ENCODE data around the gene ARHGEF7.

ARHGEF7 gene

DNA sequence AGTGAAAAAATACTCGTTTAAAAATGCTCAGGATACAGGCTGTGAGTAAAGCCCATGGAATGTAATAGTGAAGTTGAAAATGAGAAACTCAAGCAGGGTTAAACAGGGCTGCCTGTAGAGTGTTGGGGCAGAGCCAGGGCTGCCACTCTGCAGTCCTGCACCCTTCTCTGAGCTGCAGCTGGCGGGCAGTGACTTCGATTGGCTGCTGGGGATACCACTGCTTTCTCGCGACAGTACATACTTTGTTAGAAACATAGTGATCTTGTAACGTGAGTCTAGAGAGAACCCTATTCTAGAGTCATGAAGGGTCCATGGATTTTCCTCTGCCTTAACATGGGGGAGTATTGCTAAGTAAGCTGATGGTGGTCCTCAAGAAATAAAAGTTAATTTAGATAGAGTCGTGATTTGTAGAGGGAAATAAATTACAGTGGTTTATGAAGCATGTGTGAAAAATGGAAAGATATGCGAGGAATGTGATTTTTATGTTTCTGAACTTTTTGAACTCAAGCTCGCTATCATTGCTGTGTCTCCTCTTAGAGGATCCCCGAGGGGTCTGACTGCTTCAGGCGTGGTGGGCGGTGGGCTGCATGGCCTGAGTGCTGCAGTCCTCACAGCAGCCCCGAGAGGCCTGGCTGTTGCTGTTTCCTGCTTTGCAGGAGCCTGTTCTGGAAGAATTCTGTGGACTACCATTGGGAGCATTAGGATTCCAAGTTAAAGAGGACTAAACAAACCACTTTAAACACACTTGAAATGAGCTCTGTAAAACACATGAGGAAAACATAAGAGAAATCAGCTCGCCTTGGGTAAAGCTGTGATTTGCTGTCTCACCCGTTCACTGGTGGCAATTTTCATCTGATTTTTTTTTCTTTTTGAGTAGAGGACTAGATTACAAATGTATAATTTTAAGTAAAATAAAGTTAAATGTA, 95.7 kb downstream of the ARHGEF7 start:
- H3K4me3 ChIP-seq: no peak overlapping the region
- H3K27me3 ChIP-seq: no peaks in the 10 kb centered on the region
- H3K9ac ChIP-seq: no peak overlapping the region
- H3K4me2 ChIP-seq: no peak overlapping the region
- H3K36me3 ChIP-seq: peaks cover 41 to 82% (median 70%) of the 10 kb centered on the region in 11 experiments
- no peak for TF ChIP-seq Cebpa-rat (IDR thresholded peaks at IDR 0.05)
- H3K9me3 ChIP-seq (replicated peaks in 1 of 11): no peaks in the 10 kb centered on the region
- H3K4me1 ChIP-seq: peaks cover 21 to 58% (median 51%) of the 10 kb centered on the region in 10 experiments
- H3K27ac ChIP-seq: no peak overlapping the region
- peaks cover 76 to 99% (median 95%) of the 10 kb centered on the region in 11 experiments for H4K20me1 ChIP-seq

DNA sequence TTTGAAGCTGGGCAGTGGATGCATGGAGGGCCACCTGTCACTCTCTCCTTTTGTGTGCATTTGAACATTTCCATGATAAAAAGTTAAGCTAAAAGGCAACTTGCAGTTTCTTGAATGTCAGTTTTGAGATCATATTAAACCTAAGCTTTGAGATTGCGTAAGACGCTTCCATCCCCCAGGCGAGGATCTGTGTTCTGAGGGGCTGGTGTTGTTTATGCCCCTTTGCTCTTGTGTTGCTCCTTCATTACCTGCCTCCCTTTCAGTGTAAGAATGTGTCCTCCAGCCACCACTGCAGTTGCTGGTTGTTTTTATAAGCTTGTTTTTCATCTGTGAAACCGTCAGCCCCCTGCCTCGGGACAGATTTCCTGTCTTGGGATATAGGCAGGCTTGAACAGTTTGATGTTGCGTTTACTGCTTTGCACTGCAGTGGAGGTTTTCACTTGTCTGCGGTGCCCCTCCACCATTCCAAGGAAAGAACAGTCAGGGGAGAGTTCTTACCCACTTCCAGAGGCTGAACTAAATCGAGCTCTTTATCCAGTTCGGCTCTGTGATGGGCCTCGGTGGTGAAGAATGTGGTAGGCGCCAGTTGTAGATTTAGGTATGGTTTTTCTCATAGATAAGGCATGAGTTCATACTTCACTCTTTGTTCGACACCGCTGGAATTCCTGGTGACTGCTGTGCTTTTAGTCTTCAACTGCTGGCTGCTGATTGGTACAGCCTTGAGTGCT, 96.8 kb downstream of the ARHGEF7 start:
- Histone ChIP-seq H3K4me2 (0 out of 22 replicates have a peak overlapping the region, but pooled peaks of 4 of the 11 experiments have one; percentile 1 to 19 (median 10)), H3K27me3 (no peaks in the 10 kb centered on the region), H3K36me3 (peaks cover 35 to 74% (median 62%) of the 10 kb centered on the region in 11 experiments), H3K4me1 (peaks cover 29 to 69% (median 59%) of the 10 kb centered on the region in 10 experiments), H3K9me3 (replicated peaks in 1 of 11) (no peaks in the 10 kb centered on the region), H3K4me3 (no peak overlapping the region), H4K20me1 (peaks cover 82 to 100% (median 100%) of the 10 kb centered on the region in 11 experiments), H3K9ac (no peak overlapping the region), H3K27ac (no peak overlapping the region)
- peak in 9 of 11 experiments; percentile 41 to 87 (median 50); a peak in 10 of 22 replicates for TF ChIP-seq Cebpa-rat (IDR thresholded peaks at IDR 0.05)

DNA sequence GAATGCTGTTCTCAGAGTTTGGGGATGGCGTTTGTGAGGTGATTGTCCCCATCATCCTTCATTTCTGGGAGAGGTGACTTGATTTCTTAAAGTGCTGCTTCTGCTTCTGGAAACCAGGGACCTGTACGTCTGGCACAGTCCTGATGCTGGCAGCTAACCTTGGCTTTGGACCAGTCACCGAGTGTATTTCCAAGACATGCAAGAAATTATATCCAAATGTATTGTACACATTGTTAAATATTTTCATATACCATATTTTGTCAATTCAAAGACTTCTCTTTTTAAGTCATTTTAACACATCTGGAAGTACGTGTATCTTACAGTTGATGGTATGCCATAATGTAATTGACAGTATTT, 97.4 kb downstream of the ARHGEF7 start:
- H3K27ac ChIP-seq: no peak overlapping the region
- no peaks in the 10 kb centered on the region for H3K27me3 ChIP-seq
- H3K36me3 ChIP-seq: peaks cover 32 to 73% (median 59%) of the 10 kb centered on the region in 11 experiments
- H3K4me1 ChIP-seq: peaks cover 35 to 74% (median 60%) of the 10 kb centered on the region in 10 experiments
- no peak overlapping the region for H3K4me3 ChIP-seq
- no peak overlapping the region for H3K9ac ChIP-seq
- no peak for TF ChIP-seq Cebpa-rat (IDR thresholded peaks at IDR 0.05)
- H3K9me3 ChIP-seq (replicated peaks in 1 of 11): no peaks in the 10 kb centered on the region
- peaks cover 82 to 100% (median 100%) of the 10 kb centered on the region in 11 experiments for H4K20me1 ChIP-seq
- no peak overlapping the region for H3K4me2 ChIP-seq

DNA sequence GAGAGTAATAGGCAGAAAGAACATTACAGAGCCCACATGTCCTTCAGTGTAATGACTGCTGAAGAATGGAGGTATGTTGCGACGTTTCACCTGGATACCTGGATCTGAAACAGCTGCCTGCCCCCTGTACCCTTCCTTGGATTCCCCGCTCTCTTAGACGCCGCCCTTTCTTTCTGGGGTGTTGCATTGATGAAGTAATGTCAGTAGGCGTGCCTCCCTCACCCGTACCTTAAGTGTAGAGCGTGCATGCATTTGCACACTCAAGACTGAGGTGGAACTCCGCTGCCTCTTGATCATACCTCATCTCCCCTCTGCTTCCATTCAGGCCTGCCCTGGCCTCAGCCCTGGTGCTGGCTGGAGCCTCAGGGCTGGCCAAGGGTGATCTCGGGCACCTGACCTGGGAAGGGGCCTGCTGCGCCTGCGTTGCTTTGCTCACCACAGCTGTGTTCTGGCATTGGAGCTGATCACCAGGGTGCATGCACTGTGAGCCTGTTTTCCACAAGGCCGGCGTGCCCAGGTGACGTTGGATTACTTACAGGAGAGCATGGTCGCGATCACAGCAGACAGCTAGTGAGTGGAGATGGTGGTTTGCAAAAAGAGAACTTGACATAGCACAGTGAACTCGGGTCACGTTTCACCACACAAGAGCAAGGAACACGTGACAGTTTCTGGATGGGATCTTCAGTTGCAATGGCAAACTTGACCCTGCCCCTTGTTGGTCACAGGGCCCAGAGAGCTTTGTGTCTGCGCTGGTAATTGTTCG, 99.0 kb downstream of the ARHGEF7 start:
- no peak for TF ChIP-seq Cebpa-rat (IDR thresholded peaks at IDR 0.05)
- peaks cover 32 to 70% (median 59%) of the 10 kb centered on the region in 11 experiments for H3K36me3 ChIP-seq
- H3K27me3 ChIP-seq: no peaks in the 10 kb centered on the region
- H3K4me2 ChIP-seq: peak overlapping the region; percentile 71 to 88 (median 77)
- peaks cover 87 to 100% (median 100%) of the 10 kb centered on the region in 11 experiments for H4K20me1 ChIP-seq
- H3K4me3 ChIP-seq: no peak overlapping the region; a peak in 1 of 20 replicates
- H3K9me3 ChIP-seq (replicated peaks in 1 of 11): no peaks in the 10 kb centered on the region
- peak overlapping the region in 1 of 11 experiments; percentile 42; a peak in 2 of 22 replicates for H3K27ac ChIP-seq
- peak overlapping the region in 1 of 11 experiments; percentile 27; a peak in 2 of 22 replicates for H3K9ac ChIP-seq
- peaks cover 41 to 83% (median 62%) of the 10 kb centered on the region in 10 experiments for H3K4me1 ChIP-seq

DNA sequence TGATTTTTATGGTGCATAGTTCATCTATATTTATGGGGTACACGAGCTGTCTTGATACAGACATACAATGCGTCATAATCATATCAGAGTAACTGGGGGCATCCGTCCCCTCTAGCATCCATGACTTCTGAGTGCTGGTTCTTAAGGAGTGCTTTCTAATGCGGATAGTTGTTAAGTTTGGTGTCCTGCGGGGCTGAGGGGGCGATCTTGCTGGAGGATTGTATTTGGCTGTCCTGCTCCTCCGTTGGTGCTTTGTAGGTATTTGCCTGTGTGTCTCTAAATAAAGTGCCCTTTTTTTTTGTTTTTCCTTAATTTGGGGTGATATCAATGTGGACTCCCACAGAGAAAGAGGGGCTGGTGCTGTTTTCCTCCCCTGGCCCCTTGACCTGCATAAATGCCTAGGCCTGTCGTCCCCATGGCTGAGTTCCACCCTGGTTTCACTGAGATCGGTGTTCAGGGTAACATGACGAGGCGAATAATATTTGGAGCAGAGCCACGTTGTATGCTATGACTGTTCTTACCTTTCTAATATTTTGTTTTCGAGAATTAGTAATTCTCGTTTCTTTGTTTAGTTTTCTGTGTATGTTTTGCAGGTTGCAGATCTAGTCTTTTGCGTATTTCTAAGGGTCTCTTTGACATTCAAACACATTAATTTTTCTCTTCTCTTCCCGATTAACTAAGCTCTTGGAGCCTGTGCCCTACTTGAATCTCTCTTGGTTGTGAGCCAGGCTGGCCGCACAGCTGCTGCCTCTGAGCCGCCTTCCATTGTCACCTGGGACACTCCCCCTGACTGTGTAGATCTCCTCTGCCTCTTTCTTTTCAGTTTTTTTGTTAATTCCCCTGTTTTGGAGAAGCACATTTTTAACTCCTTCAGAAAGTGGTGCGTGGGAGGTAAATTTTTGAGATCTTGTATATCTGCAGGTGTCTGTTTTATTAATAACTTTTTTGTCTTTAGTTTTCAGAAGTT, 100.3 kb downstream of the ARHGEF7 start:
- peaks cover 28 to 70% (median 60%) of the 10 kb centered on the region in 11 experiments for H3K36me3 ChIP-seq
- H3K9me3 ChIP-seq (replicated peaks in 1 of 11): no peaks in the 10 kb centered on the region
- H3K4me3 ChIP-seq: no peak overlapping the region
- no peak overlapping the region for H3K27ac ChIP-seq
- peak overlapping the region in 8 of 11 experiments; percentile 10 to 88 (median 74); a peak in 16 of 22 replicates for H3K4me2 ChIP-seq
- peaks cover 92 to 100% (median 100%) of the 10 kb centered on the region in 11 experiments for H4K20me1 ChIP-seq
- no peak for TF ChIP-seq Cebpa-rat (IDR thresholded peaks at IDR 0.05)
- H3K9ac ChIP-seq: peak overlapping the region in 2 of 11 experiments; percentile 2 to 8; a peak in 4 of 22 replicates
- peaks cover 50 to 78% (median 64%) of the 10 kb centered on the region in 10 experiments for H3K4me1 ChIP-seq
- no peaks in the 10 kb centered on the region for H3K27me3 ChIP-seq

DNA sequence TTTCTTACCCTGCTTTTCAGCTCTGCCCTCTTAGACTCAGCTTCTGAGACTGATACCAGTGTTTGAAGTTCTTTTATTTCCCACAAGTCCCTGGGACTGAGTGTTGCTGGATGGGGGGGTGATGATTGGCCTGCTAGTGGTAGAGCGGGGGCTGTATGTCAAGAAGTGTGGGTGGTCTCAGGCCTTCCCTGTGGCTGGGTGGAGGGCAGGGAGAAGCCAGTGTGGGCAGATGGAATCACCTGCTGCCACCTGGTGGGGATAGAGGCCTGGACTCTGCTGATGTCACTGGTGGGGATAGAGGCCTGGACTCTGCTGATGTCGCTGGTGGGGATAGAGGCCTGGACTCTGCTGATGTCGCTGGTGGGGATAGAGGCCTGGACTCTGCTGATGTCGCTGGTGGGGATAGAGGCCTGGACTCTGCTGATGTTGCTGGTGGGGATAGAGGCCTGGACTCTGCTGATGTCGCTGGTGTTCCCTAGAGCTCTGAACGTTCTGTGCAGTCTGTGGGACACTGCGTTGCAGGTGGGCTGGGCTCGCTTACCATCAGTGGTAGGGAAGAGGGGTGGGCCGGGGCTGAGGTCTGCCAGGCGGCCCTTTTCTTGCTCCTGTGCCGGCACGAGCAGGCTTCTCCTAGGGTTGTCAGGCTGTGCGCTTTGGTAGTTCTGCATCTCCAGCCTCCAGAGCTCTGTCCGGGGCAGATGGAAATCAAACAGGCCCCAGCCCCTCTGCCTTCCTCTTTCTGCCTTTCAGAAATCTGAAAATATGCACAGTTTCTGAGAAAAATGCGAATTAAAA, 101.3 kb downstream of the ARHGEF7 start:
- Histone ChIP-seq H3K4me3 (no peak overlapping the region), H3K27ac (peak overlapping the region in 1 of 11 experiments; percentile 38; a peak in 1 of 22 replicates), H3K27me3 (no peaks in the 10 kb centered on the region), H3K9me3 (replicated peaks in 1 of 11) (no peaks in the 10 kb centered on the region), H3K9ac (peak overlapping the region in 6 of 11 experiments; percentile 2 to 46 (median 36); a peak in 8 of 22 replicates), H3K36me3 (peaks cover 29 to 64% (median 55%) of the 10 kb centered on the region in 11 experiments), H3K4me2 (peak overlapping the region in 8 of 11 experiments; percentile 2 to 88 (median 58); a peak in 11 of 22 replicates), H4K20me1 (peaks cover 88 to 95% (median 93%) of the 10 kb centered on the region in 11 experiments), H3K4me1 (peaks cover 50 to 70% (median 61%) of the 10 kb centered on the region in 10 experiments)
- TF ChIP-seq Cebpa-rat (IDR thresholded peaks at IDR 0.05): no peak

DNA sequence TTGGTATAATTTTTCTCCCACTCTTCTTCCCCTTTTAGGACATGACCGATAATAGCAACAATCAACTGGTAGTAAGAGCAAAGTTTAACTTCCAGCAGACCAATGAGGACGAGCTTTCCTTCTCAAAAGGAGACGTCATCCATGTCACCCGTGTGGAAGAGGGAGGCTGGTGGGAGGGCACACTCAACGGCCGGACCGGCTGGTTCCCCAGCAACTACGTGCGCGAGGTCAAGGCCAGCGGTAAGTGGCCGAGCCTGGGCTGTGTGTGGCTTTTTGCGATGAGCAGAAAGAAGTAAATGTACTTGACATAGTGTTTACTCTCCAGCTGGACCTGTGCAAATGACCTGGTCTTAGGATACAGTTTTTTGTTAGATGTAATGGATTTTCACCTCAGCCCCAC, 102.5 kb downstream of the ARHGEF7 start:
- Histone ChIP-seq H3K27ac (no peak overlapping the region), H3K36me3 (peaks cover 26 to 58% (median 44%) of the 10 kb centered on the region in 11 experiments), H3K4me3 (no peak overlapping the region), H3K4me1 (peaks cover 46 to 64% (median 53%) of the 10 kb centered on the region in 10 experiments), H3K4me2 (no peak overlapping the region), H3K27me3 (no peaks in the 10 kb centered on the region), H3K9ac (no peak overlapping the region), H3K9me3 (replicated peaks in 1 of 11) (no peaks in the 10 kb centered on the region), H4K20me1 (peaks cover 76 to 93% (median 90%) of the 10 kb centered on the region in 11 experiments)
- TF ChIP-seq Cebpa-rat (IDR thresholded peaks at IDR 0.05): no peak

Measured in BLaER1 treated with 17β-estradiol and CSF1 and Interleukin-3, amounts not matched to agents 10 nM and 100 nM (cell line).